Skeletal muscle cell (primary cell): ENCODE results near the gene GPRC5C.
A peak's percentile ranks its signal among the peaks of the same experiment; 100 is the strongest.

Experiments used
- DNase-seq: peaks from one replicate; pipeline ENCODE4 v3.0.0-alpha.2; 2010; ENCODE audit warnings: low read depth
- H3K4me3 ChIP-seq: 2 replicates; pipeline ENCODE4 v1.5.1; 2011; ENCODE audit warnings: low read depth, mild to moderate bottlenecking, control low read depth, low read length, moderate library complexity

GPRC5C gene, protein sequence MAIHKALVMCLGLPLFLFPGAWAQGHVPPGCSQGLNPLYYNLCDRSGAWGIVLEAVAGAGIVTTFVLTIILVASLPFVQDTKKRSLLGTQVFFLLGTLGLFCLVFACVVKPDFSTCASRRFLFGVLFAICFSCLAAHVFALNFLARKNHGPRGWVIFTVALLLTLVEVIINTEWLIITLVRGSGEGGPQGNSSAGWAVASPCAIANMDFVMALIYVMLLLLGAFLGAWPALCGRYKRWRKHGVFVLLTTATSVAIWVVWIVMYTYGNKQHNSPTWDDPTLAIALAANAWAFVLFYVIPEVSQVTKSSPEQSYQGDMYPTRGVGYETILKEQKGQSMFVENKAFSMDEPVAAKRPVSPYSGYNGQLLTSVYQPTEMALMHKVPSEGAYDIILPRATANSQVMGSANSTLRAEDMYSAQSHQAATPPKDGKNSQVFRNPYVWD

DNA sequence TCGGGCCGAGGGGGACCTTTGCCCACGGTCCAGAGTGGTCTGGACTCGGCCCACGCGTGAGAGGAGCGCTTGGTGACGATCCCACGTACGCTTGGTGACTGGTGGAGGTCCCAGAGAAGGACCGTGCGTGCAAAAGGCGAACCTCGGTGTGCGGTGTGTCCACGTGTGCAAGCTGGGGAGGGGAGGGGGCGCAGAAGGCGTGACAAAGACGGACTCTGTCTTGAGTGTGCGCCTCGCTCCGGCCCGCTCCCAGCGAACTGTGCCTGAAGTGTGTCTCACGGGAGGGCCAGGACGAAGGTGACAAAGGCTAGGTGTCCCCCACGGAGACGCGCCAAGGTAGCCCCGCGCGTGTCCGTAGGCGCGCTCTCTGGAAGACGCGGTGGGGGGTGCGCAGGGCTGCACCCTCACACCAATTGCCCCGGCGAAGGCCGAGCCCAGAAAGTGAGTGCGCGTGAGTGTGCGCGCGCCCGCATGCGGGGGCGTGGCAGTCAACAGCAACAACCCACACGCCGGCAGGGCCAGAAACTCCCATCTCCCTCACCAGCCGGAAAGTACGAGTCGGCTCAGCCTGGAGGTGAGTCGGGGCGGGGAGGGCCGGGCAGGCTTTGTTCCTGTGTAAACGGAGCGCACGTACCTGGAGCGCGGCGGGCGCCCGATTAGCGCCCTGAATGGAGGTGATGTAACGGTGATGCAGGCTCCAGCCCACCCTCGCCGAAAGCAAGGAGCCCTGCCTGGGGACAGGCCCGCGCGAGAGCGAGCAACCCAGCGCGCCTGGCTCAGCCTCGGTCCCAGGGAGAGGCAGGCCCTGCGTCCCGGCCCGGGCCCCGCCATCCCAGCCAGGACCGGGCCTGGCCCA is at the start of gene GPRC5C:
Gene GPRC5C (plus strand): TSS at position 521 of the 856 bp plus-strand sequence. CDS start 7,689 bp downstream, outside the sequence.
- DNase-seq, result no peak

DNA sequence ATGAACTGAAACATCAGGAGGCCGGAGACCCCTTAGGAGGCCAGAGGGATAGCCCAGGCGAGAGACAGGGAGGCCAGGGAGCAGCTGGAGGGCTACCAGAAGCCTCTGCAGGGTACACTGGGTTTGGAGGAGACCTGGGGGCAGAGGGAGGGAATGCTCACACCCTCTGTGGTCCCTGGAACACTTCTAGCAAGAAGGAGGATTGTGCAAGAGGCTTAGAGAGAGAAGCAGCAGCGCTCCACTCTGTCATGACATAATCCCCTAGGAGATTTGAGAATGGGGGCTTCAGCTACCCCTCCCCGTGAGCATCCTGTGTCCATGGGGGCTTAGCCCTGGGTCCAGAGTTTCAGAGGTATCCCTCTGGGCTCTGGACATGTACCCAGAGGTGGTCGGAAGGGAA is 48.7 kb upstream of the GPRC5C start:
- DNase-seq, result no peak
- no peak overlapping the region for H3K4me3 ChIP-seq

More for the DNA sequence above, at the start of gene GPRC5C:
- H3K4me3 ChIP-seq, result peak within 1 kb of the TSS; percentile 15

DNA sequence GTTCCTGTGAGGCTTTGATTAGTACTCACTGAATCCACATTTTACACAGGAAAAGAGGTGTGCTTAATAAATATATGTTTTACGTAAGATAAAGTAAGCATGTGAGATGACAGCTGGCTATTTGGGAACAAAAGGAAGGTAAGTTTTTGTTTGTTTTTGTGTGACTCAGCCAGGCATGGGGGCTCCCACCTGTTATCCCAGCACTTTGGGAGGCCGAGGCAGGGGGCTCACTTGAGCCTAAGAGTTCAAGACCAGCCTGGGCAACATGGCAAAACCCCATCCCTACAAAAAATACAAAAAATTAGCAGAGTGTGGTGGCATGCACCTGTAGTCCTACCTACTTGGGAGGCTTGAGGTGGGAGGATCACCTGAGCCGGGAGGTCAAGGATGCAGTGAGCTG is 46.7 kb upstream of the GPRC5C start:
- no peak for DNase-seq
- H3K4me3 ChIP-seq, result no peak overlapping the region

DNA sequence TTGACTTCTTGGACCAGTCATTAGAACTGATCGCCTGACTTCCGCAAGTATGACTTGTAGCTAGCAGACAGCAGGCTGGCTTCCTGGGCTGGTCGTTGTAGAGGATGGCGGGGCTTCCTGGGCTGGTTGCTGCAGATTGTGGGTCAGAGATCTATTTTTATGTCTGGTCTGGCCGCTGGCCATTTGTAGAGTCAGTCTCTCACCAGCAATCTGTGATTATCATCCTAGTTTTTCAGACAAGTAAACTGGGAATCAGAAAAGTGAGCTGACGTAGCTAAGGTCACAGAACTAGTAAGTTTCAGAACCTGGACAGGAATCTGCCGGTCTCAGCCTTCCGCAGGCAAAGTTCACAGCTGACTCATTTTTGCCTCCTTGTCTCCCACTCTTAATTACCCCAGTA is 45.5 kb upstream of the GPRC5C start:
- DNase-seq, result no peak
- no peak overlapping the region for H3K4me3 ChIP-seq

DNA sequence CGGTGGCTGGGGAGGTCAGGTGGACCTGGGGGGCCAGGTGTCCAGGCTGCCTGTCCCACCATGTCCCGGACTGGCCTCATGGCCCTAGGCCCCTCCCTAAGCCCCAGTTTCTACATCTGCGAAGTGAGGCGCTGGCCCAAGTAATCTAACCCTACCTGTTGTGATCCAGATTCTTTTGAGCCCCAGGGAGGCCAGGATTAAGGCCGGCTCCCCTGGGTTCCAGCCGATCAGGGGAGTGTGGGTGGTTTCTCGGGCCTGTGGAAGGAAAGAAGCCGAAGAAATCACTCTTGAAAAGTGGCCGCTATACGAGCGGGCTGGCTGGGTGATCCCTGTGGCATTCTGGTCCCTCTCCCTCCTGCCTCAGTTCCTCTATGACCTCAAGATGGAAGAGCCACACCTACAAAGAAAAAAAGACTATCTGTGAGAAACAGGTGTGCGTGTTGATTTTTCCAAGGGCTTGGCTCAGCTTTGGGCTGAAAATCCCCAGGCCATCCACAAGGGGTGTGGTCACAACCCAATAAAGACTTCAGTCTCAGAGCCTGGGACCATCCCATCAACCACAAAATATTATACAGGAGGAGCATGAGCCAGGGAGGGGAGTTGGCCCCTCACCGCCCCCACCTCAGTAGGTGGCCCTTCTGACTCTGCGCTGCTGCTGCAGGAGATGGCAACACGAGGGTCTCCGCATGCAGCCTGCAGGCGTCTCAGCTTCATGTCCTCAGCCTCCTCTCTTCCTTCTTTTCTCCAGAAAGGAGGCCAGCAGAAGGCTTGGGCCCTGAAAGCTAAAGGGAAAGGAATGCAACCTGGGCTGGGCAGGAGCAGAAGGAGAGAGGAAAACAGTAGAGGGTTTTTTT is 44.3 kb upstream of the GPRC5C start:
- no peak overlapping the region for H3K4me3 ChIP-seq
- DNase-seq, result no peak

GRCh38 chr17:74389084-74389753 is 42.7 kb upstream of the GPRC5C start:
- DNase-seq, result no peak
- H3K4me3 ChIP-seq, result no peak overlapping the region

DNA sequence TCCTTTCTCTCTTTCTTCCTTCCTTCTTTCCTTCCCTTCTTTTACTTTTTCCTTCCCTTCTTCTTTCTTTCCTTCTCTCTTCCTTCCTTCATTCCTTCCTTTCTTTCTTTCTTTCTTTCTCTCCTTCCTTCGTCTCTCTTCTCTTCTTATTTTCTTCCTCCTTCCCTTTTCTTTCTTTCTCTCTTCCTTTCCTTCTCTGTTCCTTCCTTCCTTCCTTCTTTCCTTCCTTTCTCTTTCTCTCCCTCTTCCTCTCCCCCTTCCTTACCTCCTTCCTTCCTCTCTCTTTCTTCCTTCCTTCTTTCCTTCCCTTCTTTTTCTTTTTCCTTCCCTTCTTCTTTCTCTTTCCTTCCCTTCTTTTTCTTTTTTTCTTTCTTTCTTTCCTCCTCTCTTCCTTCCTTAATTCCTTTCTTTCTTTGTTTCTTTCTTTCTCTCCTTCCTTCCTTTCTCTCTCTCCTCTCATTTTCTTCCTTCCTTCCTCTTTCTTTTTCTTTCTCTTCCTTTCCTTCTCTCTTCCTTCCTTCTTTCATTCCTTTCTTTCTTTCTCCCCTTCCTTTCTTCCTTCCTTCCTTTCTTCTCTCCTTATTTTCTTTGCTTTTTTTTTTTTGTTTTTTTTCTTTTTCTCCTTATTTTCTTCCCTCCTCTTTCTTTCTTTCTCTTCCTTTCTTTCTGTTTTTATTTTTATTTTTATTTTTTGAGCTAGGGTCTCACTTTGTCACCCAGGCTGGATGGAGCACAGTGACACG is 41.8 kb upstream of the GPRC5C start:
- H3K4me3 ChIP-seq, result no peak overlapping the region
- no peak for DNase-seq

DNA sequence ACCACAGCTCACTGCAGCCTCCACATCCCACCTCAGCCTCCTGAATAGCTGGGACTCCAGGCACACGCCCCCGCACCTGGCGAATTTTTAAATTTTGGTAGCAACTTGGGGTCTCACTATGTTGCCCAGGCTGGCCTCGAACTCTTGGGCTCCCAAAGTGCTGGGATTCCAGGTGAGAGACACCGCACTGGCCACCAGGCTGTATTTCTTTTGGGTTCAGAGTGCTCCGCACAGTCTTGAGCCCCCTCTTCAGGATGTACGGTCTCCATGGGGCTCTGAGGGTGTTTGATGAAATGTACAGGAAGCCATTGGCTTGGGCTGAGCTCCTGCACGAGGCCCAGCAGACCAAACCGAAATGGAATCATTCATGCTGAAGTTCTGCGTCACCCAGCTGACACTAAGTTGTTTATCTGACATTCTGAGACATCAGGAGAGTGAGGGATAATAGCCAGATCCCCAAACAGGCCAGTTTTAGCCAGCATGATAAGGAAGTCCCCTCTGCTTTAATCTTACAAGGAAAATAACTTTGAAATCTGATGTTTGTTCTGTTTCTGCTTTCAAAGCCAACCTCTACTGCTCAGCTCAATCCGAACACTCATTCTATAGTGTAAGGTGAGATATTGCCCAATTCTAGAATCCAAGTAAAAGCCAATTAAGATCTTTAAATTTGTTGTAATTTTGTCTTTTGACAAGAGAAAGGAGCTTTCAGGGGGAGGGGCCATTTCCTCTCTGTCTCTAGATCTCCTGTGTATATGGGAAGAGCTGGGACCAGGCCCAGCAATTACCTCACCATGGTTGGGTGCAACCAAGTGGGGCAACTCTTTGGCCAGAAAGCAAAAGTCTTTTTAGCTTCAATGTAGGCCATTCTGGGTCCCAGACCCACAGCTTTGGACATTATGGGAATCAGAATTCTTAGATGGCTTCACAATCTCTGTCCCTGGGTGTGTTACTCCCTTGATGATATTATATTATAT is 40.9 kb upstream of the GPRC5C start:
- H3K4me3 ChIP-seq, result no peak overlapping the region
- no peak for DNase-seq

DNA sequence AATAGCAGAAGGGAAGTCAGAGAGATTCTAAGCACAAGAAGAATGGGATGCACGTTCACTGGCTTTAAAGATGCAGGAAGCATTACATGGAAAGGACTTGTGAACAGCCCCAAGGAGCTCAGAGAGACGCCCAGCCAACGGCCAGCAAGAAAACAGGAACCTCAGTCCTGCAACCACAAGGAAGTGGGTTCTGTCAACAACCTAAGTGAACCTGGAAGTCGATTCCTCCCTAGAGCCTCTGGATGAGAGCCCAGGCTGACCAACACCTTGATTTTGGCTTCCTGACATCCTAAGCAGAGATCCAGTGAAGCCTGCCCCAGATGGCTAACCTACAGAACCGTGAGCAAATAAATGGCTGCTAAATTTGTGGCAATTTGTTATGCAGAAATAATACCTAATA is 40.1 kb upstream of the GPRC5C start:
- DNase-seq, result no peak
- H3K4me3 ChIP-seq, result no peak overlapping the region

- DNase-seq, result no peak
- H3K4me3 ChIP-seq, result no peak overlapping the region
These were observed 39.0 kb upstream of the GPRC5C start for GRCh38 chr17:74392848-74393247.

DNA sequence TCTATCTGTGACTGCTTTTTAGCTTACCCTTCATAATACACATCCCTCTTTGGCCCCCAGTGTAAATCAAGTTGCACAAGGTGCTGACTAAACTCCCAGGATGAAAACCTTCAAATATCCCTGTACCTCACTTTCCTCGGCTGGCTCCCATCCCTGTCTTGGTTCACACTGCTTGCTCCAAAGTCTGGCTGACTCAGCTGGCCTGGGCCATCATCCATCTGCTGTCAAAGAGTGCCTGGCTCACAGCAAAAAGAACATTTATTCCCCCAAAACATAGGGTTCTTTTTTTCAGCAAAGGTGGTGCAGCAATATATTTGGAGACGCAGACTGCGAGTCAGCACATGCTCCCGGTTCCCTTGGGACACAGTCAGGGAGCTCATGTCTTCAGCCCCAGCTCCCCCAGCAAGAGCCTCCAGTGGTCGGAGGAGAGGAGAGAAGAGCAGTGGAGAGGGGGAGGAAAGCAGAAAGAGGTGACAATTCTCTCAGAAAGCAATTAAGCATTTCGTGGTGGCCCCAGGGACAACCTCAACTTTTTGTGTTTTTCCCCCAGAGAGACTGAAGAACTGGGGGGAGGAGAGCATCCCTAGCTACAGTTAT is 38.4 kb upstream of the GPRC5C start:
- no peak overlapping the region for H3K4me3 ChIP-seq
- no peak for DNase-seq

DNA sequence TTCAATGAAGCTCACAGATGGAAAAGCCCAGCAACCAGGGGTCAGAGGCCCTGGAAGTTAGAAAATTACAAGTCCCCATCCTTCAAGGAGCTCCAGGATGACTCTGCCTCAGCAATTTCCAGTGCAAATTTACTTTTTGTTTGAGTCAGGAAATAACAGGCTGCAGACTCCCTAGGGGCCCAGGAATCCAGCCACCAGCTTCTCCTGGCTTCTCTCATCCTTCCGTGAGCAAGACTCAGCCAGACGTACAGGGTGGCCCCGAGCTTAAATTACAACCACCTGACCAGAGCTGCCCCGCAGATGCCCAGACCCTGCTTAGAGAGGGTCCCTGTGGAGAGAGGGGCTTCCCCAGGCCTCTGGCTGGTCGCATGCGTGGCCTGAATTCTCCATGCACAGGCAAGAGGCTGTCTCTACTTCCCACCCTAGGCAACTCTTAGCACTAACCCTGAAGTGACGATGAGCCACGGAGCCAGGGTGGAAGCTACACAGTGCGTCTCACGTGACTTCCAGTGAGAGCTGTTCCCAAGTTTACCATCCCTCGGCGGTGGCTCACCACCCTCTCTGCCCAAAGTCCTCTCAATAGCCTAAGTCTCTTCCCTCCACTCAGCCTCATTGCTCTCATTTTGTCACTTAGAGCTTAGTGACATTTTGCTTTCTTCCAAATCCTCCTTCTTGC is 37.5 kb upstream of the GPRC5C start:
- no peak for DNase-seq
- H3K4me3 ChIP-seq, result no peak overlapping the region

- DNase-seq, result no peak
- H3K4me3 ChIP-seq, result no peak overlapping the region
These were observed 36.9 kb upstream of the GPRC5C start for GRCh38 chr17:74394977-74395376.

- no peak for DNase-seq
- no peak overlapping the region for H3K4me3 ChIP-seq
These were observed 35.3 kb upstream of the GPRC5C start for GRCh38 chr17:74396567-74396966.

DNA sequence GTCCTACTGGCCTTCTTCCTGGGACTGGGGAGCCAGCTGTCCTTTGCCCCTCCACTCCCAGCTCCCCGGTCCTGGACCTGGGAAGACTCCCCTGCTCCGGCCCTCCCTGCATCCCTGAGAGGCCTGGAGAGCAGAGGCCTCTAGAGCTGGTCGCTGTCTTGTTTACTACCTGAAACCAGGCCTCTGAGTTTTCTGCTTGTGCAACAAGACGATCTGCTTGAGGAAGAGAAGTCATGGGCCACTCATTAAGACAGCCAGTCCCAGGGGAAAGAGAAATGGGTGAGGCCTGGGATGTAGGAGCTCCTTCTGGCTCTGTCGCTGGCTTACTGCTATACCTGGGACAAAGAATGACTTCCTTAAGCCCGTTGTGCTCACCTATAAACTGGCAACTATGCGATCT is 29.8 kb upstream of the GPRC5C start:
- no peak overlapping the region for H3K4me3 ChIP-seq
- DNase-seq, result no peak

DNA sequence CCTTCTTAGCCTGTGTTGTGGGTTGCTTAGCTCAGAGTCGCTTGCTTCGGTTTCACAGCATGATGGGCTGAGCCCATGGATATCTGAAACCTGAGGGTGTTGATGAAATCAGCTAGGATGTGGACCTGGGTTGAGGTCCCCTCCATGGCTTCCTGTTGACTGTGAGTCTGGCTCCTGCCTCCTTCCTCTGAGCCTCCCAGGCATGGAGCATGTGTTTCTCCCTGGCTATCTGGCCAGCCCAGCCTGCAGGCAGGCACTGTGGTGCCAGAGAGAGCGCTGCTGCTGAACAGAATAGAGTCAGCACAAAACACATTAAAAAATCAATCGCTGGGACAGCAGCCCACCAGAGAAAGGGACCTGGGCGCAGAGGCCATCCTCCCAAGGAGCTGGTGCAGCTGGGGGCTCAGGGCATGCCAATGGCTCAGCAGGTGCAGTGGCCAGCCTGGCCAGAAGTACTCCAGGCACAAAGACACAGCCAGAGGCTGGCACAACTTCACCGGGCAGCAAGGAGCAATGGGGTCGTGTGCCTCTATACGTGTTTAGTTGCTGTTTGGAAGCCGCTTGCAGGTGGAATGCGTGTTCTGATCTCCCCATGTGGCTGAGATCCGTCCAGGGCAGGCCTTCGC is 28.3 kb upstream of the GPRC5C start:
- H3K4me3 ChIP-seq, result no peak overlapping the region
- no peak for DNase-seq
